Upper lobe of left lung (tissue), 4 donors: ENCODE data around the gene MRPL20.

Experiments used
- CTCF ChIP-seq, 6 experiments: fragments of 450-650 bp in 4 of 6; fragments of 200-600 bp in 2 of 6; sonication (generic) in 2 of 6; IDR thresholded peaks; one replicate each; pipeline ENCODE4 v1.5.1; 2016 to 2019; ENCODE audit warnings: antibody characterized with exemption in 6 of 6
- EP300 ChIP-seq, 4 donors: sonication (generic); formaldehyde crosslinking; IDR thresholded peaks; one replicate each; pipeline ENCODE4 v1.5.1; 2017; ENCODE audit warnings: antibody characterized with exemption in 4 of 4, control low read depth in 2 of 4

- TF ChIP-seq CTCF (IDR thresholded peaks at IDR 0.05) (peak in 5 of 6 experiments; percentile 15 to 54 (median 33)), EP300 (IDR thresholded peaks at IDR 0.05) (no peak)
Measured at GRCh38 chr1:1430114-1430982, 23.3 kb upstream of the MRPL20 start.
